HG03439 (cell line): ENCODE measurements around the gene ZDHHC4.

Experiments
- ATAC-seq: cut with Tn5 transposase; IDR thresholded peaks from one replicate; pipeline ENCODE4 v1.9.1; 2021; ENCODE audit warnings: mild to moderate bottlenecking, moderate library complexity; ENCODE audit not compliant: unreplicated experiment

ZDHHC4 gene

DNA sequence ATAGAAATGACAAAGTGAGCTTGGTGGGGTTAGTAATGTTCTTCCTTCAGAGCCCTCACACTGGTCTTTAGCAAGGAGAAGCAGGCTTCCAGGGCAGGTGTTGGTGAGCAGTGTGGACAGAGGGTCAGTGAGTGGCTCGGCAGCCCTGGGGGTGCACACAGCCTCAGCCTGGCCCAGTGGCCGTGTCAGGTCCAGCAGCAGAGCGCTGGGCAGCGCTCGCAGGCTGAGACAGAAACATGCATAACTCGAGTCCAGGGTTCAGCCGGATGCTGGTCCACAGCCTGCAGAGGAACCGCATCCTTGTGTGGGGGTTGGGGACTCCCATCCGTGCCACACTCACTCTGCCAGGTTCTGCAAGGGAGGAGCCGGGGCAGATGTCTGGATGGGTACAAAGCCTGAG, 27.2 kb downstream of the ZDHHC4 start:
- no peak for ATAC-seq

DNA sequence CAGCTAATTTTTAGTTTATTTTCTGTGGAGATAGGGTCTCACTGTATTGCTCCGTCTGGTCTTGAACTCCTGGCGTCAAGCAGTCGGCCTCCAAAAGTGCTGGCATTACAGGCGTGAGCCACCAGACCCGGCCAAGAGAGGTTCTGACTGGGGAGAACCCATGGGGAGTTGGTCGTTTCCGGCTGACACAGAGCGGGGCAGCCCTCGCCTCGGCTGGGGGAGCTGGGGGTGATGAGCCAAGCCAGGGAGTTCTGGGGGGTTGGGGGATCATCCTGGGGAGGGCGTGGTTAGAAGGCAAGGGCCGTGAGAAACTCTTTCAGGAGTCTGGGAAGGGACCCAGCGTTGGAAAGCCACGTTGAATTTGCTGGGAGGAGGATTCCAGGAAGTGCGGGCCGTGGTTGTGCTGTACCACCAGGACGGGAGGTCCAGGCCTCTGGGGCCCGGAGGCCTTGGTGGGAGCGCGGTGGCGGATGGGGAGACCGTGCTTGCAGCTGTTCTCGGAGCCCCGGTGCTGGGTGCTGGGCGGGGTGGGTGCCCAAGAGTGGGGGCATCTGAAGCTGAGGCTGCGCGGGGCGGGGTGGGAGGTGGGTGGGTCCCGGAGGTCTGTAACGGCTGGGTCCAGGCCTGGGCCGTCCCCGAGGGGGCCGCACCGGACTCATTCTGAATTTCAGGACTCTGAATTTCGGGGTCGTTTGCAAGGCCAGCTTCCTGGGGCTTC, 29.8 kb downstream of the ZDHHC4 start:
- ATAC-seq: no peak

DNA sequence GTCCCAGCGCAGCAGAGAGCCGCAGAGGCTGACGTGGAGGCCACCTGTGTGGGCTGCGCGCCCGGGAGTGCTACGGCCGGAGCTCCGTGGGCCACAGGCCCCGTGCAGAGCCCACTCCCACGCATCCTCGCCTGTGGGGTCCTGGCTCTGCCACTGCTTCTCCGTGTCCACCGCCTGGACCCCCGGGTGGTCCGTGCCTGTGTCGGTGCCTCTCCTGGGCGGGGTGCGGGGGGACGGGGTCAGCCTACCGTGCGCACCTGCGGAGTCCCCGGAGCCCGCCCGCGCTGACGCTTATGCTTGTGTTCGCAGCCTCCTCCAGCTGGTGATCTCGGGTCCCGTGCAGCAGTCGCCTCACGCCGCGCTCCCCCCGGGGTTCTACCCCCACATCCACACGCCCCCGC, 30.4 kb downstream of the ZDHHC4 start:
- ATAC-seq: no peak

DNA sequence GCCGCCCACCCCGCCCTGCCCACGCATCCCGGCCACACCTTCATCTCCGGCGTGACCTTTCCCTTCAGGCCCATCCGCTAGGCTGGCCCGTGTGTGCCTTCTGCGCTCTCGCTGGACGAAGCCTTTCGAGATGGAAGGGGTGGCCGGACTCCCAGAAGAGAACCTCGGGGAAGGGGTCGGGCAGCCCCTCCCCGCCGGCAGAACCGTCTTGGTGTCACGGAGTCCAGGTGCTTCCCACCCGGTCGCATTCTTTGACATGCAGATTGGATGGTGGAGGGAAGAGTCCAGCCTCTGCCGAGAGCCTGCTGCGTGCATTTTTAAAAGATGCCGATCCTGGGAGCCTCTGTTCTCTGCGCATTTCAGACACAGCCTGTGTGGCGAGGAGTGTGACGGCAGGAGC, 30.8 kb downstream of the ZDHHC4 start:
- no peak for ATAC-seq

DNA sequence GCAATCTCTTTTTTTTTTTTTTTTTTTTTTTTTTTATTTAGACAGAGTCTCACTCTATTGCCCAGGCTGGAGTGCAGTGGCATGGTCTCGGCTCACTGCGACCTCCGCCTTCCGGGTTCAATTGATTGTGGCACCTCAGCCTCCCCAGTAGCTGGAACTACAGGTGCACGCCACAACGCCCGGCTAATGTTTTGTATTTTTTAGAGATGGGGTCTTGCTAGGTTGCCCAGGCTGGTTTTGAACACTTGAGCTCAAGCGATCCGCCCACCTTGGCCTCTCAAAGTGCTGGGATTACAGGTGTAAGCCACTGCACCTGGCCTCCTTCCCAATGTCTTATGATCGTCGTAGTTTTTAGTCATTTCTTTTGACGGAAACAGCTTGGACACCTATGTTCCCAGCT, 31.5 kb downstream of the ZDHHC4 start:
- no peak for ATAC-seq

DNA sequence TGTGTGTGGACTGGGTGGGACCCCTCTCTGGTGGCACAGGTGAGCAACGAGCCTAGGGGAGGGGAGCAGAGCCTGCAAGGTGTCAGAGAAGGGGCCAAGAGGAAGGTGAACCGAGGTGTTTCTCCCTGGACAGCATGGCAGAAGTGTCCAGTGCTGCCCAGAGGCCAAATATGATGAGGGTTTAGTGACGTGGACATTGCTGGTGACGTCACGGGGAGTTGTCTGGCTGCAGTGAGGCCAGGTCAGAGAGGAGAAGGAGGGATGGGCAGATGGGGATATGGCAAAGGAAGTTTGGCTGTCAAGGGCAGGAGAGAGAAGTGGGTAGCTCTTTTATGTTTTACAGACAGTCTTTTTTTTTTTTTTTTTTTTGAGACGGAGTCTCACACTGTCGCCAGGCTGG, 35.6 kb downstream of the ZDHHC4 start:
- no peak for ATAC-seq

DNA sequence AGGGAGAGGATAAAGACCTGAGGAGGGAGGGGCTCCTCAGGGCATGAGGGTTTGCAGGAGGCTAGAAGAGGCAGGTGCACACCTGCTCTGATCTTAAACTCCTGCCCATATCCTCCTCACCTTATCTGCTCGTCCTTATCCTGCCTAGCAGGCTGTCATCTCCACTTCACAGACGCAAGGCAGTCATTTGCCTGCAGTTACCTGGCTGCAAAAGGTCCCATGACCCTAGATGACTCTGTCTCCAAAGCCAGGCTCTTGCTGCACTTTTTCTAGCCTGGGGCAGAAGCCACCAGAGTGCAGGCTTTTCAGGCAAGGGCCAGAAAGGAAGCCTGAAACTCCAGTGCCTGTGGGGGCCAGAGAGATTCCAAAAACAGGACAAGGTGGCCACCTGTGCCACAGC, 36.5 kb downstream of the ZDHHC4 start:
- ATAC-seq: no peak

DNA sequence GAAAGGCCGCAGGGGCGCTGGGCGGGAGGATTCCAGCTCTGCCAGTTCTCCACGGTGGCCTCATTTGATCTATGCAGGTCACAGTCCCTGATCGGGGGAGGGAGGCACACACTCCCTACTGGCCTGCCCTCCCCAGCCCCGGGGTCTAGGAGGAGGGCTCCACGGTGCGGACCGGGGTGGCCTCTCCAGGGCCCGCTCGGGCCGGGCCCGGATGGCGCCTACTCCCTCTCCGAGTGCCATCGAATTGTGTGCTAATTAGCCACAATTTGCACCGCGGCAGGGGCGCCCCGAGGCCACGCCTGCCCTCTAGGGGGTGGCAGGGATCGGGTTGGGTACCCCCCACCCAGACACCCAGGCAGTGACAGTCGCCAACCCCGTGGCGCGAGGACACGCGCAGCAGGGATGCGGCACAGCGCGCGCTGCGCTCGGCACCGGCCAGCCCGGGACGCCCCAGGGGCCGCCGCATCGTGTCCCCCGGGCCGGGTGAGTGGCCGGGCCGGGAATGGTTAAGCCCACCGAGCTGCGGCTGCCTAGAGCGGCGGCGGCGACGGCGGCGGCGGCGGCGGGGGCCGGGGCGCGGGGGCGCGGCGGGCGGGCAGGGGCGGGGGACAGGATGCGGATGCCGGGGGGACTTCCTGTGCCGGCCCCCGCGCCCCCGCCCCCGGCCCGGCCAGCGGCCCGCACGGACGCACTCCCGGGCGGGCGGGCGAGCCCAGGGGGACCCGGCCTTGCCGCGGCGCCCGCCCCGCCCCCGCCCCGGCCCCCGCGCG, 37.9 kb downstream of the ZDHHC4 start, which contains the start of gene ZNF853:
Gene ZNF853, plus strand, starts transcription at position 658 of the 770 bp plus-strand sequence. CDS start 565 bp downstream, outside the sequence.
- ATAC-seq: no peak

DNA sequence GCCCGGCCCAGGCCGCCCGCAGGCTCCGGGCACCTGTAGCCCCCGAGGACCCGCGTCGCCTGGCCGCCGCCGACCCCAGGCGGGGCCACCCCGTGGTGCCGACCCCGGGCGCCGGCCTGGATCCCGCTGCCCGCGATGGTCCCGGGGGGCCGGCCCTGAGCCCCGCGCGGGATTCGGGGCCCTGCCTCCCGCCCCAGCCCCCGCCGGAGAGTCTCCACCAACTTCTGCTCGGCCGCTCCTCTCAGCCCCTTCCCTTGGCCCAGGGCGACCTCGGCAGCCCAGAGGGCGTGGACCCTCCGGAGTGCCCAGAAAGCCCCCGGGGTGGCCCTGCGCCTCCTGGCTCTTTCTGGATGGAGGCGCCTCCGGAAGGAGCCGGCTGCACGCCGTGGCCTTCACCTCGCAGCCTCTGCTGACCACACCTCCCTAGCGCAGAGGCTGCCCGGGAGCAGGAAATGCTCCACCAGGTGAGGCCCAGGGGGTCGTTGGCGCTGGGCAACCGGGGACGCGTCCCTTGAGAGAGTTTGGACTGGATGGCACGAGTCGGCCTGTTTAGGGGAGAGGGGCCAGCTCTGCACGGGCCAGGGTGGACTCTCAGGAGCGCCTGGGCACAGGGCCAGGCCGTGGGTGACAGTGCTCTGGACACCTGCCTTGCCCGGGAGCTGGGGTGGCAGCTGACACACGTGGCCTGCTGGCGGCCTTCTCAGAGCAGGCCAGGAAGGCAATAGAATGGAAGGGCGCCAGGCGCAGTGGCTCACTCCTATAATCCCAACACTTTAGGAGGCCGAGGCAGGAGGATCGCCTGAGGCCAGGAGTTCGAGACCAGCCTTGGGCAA, 38.7 kb downstream of the ZDHHC4 start:
- ATAC-seq: no peak

DNA sequence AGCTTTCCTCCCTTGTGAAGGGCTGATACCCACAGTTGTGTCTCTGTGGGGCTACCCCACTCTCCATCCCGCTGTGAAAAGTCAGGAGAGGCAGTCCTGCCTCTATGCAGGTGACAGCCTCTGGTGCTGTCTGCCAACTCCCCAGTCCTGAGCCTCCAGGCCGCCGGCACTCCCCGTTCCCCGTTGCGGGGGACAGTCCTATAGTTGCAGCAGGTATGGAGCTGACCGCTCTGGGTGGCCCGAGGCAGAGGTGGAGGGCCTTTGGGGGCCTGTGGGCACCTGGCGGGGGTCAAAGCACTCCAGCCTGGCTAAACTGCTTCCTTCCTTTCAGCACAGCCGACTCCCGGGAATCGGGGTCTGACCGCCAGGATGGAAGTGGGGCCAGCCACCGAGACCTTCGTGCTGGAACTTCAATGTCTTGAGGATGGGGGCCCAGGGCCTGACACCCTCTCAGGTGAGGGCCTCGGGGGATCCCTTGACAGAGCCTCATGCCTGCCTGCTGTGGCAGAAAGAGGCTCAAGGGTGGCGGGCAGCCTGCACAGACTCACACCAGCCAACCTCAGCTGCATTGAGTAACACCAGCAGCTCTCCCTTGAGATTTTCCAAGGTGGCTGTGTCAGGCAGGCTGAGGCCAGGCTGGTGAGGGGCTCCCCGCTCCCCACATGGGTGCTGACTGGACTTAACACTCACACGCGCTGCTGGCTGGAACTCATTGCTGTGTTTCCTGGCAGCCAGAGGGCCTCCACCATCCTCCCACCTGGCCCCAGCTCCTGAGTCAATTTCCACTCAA, 39.8 kb downstream of the ZDHHC4 start:
- no peak for ATAC-seq

DNA sequence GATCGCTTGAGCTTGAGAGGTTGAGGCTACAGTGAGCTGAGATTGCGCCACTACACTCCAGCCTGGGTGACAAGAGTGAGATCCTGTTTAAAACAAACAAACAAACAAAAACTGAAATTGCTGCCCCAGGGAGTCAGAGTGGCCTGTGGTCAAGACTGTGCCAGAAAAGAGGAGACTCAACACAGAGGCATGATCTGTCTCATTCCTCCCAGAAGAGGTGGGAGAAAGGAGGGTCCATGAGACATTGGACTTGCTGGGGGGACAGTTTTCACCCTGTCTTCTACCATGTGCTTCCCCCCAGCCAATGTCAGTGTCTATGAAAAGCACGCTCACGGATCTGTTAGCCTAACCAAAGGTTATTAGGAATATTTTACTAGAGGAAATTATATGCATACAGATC, 41.4 kb downstream of the ZDHHC4 start:
- no peak for ATAC-seq

DNA sequence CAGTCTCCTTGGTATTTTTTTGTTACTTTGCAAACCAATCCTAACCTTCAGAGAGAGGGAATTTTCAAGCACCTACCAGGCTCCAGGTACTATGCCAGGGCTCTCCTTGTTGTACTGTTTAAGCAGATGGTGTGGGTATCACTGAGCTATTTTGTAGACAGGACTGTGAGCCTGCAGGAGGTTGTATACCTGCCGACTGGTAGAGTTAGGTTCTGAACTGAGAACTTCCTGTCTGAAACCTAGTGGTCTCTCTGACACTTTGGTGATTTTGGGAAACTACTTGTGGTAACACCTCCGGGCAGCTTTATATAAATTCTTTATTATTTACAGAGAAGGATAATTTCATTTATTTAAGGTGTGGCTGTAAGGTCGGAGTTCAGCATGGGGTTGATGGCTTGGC, 42.7 kb downstream of the ZDHHC4 start:
- no peak for ATAC-seq

DNA sequence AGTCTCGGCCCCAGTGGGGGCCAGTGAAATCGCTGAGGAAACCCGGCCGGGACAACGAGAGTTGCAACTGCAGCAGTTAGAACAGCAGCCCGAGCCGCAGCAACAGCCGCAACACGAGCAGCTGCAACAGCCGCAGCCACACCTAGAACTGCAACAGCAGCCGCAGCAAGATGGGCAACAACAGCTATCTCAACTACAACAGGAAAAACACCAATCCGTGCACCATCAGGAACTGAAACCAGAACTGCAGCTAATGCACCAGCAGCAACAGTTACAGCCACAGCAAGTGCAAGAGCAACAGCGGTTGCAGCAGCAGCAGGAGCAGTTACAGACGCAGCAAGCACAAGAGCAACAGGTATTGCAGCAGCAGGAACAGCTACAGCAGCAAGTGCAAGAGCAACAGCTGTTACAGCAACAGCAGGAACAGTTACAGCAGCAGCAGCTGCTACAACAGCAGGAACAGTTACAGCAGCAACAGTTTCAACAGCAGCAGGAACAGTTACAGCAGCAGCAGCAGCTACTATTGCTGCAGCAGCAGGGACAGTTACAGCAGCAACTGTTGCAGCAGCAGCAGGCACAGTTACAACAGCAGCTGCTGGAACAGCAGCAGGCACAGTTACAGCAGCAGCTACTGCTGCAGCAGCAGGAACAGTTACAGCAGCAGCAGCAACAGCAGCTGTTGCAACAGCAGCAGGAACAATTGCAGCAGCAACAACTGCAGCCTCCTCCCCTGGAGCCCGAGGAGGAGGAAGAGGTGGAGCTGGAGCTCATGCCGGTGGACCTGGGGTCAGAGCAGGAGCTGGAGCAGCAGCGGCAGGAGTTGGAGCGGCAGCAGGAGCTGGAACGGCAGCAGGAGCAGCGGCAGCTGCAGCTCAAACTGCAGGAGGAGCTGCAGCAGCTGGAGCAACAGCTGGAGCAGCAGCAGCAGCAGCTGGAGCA, 44.2 kb downstream of the ZDHHC4 start:
- ATAC-seq: no peak

DNA sequence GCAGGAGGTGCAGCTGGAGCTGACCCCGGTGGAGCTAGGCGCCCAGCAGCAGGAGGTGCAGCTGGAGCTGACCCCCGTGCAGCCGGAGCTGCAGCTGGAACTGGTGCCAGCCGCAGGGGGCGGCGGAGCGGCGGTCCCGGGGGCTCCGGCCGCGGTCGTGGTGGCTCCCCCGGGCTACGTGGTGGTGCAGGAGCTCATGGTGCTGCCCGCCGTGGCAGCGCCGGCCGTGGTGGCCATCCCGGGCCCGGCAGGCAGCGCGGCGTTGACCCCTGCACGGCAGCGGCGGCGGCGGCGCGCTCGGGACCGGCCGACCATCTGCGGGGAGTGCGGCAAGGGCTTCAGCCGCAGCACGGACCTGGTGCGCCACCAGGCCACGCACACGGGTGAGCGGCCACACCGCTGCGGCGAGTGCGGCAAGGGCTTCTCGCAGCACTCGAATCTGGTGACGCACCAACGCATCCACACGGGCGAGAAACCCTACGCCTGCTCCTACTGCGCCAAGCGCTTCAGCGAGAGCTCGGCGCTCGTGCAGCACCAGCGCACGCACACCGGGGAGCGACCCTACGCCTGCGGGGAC, 45.0 kb downstream of the ZDHHC4 start:
- no peak for ATAC-seq

DNA sequence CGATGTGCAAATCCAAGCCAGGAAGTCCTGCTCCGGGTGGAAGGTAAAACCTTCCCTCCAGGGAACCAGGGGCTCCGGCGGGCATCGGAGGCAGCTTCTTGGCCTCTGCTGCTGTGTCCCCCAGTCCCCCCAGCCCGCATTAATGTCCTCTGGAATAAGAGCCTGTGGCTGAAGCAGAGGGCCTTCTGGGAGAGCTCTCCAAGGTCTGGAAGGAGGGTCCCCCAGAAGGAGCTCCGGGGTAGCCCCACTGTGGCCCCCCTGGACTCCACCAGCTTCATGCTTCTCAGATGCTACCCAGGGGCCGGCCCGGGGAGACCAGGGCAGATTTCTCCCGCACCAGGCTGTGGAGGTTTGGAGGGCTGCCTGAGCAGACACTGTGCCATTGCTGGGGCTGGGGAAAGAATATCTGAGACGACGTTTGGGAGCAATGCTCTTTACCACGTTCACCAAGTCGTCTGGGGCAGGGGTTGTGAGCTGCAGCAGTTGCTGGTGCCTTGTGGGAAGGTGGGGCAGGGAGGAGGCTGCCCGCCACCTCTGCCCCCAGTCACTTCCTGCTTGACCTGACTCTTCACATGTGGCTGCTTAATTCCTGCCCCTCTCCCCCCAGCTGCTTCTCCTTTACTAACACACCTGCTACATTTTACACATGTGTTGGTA, 46.5 kb downstream of the ZDHHC4 start:
- ATAC-seq: no peak

DNA sequence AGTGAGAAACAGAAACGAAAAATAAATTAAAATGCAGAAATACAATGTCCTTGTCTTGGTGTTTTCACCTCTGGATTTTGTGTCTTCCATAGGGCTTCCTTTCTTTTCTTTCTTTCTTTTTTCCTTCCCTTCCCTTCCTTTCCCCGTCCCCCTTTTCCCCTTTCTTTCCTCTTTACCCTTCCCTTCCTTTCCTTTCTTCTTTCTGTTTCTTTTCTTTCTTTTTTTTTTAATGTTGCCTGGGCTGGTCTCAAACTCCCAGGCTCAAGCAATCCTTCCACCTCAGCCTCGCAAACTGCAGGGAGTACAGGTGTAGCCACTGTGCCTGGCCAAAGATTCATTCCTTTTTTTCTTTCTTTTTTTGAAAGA, 47.0 kb downstream of the ZDHHC4 start:
- no peak for ATAC-seq

DNA sequence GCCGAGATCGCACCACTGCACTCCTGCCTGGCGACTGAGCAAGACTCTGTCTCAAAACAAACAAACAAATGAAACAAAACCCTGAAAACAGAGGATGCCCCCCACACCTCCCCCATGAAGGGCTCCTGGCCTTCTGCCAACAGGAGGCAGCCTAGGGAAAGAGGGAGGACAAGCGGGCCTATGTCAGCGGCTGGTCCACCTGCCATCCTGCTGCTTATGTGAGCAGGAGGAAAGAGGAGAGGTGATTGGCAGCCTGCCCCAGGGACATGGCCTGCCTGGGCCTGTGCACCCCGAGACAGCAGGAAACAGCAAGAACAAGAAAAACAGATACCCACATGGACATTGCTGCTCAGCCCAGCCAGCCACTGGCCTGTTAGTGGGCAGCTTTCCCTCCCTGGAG, 50.8 kb downstream of the ZDHHC4 start:
- no peak for ATAC-seq

DNA sequence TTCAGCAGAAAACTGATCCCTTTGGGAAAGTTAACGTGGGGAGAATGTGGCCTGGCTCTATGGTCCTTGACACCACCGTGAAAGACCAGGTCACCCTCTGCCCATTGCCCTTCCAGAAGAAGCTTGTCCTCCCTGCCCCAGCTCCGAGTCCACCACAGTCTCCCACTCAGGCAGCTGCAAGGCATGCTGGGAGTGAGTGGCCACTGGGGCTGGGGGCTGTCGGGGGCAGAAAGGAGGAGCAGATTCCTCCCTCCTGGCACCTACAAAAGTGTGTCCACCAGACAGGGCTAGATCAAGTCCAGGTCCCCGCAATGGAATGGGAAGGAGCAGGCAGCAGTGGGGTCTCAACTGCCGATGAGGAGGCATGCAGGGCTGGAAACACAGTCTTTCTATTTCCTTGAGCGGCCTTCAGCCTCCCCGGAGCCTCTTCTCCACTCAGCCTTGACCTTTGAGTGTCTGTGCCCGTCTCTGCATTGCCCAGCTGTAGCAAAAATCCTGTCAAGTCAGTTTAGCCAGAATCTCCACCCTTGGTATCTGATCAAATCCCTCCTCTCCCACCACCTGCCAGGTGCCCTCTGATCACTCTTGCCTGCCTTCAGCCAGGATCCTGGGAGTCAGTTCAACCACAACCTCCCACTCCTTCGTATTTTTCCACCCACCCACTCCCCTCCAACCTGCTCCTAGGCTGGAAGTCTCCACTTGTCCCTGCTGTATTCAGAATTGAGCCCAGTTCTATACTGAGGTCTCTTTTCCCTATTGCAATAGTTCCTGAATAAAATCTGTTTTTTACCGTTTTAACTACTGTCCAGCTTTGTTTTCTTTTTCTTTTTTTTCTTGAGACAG, 53.0 kb downstream of the ZDHHC4 start:
- no peak for ATAC-seq
